Superior temporal gyrus (tissue), 1 donor: Measurements from ENCODE around the gene IL1A.

ENCODE experiments used
- DNase-seq: peaks from one replicate; pipeline ENCODE4 v3.0.0-alpha.2; 2016; ENCODE audit errors: extremely low spot score

Gene IL1A

DNA sequence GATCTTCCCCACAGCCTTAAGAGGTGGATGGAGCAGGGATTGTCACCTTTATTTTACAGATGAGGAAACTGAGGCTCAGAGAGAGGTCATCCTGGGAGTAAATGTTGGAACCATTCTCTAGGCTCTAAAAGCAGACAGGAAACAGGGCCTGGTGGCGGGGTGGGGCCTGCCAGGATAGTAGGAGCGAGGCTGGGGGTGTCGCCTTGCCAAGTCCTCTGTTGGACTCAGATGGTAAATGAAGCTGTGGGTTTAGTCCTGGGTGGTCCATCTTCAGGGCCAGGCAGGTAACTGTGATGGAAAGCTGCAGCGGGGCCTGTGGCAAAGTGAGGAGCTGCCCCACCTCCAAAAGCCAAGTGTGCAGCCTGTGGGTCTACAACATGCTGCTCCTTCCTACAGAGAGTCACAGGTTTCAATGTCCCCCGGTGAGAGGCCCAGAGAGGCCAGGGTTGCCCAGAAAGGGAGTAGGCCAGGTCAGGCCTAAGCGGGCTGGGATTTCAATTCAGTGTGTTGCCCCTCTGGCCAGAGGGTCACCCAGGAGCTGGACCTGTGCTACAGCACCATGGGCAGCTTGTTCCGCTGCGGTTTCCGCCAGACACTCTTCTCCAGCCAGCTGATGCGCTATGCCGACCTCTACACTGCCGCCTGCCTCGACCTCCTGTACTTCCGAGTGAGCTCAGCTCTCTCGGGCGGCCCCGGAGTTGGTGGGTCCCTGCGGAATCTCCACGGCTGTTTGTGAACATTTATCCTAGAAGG, 56.8 kb downstream of the IL1A start:
- no peak for DNase-seq

DNA sequence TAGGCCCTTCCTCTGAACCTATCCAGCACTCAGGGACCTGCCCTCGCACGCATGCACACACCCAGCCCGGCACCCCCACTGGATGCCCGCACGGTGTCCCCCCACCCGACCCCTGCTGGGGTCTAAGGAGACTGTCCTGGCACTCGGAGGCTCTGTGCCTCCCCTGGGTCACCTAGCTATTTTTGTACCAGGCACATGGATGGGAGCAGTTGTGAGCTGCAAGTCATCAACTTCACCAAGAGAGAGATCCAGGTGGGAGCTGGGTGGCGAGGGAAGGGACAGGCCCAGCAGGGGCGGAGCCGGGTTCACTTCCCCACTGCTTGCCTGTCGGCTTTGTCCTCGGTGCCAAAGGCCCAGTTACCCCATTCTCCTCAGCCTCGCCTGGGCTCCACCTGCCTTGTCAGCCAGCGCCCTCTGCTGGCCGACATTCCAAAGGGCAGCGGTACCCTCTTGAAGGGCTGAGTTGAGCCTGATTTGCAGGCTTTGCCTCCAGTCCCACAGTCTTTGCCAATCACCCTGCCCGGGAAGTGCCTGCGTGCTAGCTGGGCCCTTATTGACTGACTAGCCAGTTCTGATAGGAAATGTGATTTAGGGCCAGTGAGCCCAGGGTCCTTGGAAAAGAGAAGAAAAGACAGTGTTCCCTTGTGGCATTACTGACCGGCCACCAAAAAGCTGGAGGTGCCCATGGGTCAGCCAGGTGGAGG, 57.7 kb downstream of the IL1A start:
- peak; percentile 94 for DNase-seq

DNA sequence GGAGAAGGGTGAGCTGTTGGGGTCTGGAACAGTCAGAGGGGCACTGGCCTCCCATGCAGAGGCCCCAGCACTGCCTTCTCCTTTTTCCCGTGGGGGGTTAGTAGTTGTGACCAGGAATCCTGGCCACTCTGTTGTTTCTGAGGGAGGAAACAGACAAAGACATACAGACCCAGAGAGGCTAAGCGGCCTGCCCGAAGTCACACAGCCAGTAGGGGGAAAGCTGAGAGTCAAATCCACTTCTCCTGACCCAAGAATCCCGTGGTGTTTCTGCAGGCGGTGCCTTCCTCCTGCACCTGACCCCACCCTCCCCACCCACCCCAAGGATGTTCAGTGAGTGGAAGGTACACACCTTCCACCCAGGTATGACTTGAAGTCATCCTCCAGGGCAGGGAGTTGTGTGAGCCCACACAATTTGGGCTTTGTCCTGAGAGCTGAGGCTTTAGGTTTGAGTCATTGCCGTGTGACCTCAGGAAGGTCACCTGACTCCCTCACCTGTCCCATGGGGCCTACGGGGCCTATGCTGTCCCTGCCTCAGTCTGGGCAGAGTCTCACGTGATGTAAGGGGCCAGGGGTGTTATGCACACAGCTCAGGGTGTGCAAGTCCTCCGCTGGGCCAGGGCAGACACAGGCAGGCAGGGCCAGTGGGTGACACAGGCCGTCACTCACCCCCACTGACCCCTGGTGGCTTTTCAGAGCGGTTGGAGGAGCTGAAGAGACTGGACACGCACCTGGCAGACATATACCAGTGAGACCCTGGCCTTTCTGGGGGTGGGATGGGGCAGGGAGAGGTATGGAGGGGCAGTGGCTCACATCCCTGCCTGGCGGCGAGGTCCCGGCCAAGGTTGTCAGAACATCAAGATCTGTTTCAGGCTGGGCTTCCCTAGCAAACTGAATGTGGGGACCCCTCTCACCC, 58.5 kb downstream of the IL1A start:
- DNase-seq = no peak

DNA sequence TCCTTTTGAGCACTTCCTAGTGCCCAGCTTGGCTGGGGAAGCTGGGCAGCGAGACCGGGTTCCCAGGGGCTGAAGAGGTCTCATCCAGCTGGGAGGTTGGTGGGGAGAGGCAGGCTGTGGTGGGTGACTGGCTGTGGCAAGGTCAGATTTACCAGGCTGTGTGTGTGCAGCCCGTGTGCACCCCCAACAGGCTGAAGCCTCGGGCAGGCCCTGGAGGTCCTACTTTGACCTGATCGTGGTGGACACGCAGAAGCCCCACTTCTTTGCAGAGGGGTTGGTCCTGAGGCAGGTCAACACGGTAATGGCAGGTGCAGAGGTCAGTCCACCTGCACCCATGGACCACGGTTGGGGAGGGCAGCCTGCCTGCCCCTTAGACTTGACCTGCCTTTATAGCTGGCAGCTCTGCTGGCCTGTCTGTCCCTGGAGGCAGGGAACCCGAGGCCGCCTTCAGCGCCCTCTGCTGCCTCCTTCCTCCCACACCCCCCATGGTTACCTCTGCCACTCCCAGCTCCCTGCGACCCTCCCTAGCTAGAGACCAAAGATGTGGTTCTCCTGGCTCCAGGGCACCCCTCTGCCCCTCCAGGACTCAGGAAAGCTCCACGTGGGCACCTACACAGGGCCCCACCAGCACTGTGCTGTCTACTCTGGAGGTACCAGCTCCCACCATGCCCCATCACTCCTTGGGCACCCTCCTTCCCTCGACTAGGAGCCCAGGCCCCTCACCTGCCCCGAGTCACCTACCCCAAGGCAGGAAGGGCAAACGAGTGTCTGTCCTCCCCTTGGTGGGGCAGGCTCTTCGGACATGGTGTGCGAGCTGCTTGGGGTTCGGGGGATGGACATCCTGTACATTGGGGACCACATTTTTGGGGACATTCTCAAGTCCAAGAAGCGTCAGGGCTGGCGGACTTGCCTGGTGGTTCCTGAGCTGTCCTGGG, 59.4 kb downstream of the IL1A start:
- no peak for DNase-seq

DNA sequence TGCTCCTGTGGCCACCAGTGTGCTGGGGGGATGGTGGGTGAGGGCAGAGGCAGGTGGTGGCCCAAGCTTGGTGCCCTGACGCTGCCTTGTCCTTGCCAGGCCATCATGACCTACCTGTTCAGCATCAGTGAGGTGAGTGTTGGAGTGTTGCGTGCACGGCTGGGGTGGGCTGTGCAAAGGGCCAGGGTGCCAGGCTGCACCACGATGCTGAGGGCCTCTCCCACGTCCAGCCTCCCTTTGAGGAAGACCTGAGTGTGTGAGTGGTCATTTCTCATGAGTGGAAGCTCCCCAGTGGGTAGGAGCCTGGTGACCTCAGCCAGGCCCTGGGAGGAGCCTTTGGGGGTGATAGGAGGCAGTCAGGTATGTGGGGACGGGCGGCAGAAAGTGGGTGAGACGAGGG, 60.3 kb downstream of the IL1A start:
- DNase-seq = no peak
